Gastrocnemius medialis (tissue), 4 donors: ENCODE results near the gene VWC2.

ENCODE experiments used
- POLR2A ChIP-seq, 2 donors: fragments of 450-650 bp; IDR thresholded peaks; one replicate each; pipeline ENCODE4 v1.6.1; 2017; ENCODE audit warnings: antibody characterized with exemption in 2 of 2, mild to moderate bottlenecking in 2 of 2, moderate library complexity in 2 of 2
- TF ChIP-seq, protein P1 (sequence below), 5 experiments: fragments of 450-650 bp in 3 of 5; fragments of 200-600 bp in 2 of 5; sonication (generic) in 2 of 5; IDR thresholded peaks in 4 of 5; conservative IDR thresholded peaks in 1 of 5; 1 replicate in 4 of 5; 2 replicates in 1 of 5; pipeline ENCODE4 v1.5.1; 2016 to 2019; ENCODE audit warnings: antibody characterized with exemption in 5 of 5, mild to moderate bottlenecking in 3 of 5, moderate library complexity in 3 of 5

DNA sequence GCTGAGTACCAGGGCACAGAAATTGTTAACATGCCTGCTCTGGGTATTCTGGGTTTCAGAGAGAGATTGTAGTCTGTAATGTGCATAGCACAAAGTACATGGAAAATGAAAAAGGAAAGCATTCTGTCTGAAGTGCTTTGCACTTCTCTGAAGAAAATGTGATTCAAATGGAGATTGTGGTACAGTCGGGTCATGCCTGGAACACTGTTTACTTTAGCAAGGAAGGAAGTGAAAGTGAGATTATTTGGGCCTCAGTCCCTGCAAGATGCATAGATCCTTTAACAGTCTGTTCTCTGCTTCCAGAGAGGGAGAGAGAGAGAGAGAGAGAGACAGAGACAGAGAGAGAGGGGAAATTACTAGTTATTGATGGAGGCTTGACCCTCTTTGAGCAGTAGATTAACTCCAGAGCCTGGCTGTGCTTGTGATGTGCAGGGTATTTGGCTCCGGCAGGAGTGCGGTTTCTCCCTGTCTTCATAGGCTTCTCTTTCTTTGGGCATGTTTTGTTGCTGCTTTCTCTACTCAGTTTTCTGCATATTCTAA is 5.4 kb downstream of the VWC2 start:
- TF ChIP-seq, protein P1, sequence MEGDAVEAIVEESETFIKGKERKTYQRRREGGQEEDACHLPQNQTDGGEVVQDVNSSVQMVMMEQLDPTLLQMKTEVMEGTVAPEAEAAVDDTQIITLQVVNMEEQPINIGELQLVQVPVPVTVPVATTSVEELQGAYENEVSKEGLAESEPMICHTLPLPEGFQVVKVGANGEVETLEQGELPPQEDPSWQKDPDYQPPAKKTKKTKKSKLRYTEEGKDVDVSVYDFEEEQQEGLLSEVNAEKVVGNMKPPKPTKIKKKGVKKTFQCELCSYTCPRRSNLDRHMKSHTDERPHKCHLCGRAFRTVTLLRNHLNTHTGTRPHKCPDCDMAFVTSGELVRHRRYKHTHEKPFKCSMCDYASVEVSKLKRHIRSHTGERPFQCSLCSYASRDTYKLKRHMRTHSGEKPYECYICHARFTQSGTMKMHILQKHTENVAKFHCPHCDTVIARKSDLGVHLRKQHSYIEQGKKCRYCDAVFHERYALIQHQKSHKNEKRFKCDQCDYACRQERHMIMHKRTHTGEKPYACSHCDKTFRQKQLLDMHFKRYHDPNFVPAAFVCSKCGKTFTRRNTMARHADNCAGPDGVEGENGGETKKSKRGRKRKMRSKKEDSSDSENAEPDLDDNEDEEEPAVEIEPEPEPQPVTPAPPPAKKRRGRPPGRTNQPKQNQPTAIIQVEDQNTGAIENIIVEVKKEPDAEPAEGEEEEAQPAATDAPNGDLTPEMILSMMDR (IDR thresholded peaks at IDR 0.05 in 4 of 5, conservative IDR thresholded peaks at IDR 0.05 in 1 of 5), result no peak
- TF ChIP-seq POLR2A (IDR thresholded peaks at IDR 0.05), result no peak
